Measurements from ENCODE around the gene STPG2.

Gene STPG2

DNA sequence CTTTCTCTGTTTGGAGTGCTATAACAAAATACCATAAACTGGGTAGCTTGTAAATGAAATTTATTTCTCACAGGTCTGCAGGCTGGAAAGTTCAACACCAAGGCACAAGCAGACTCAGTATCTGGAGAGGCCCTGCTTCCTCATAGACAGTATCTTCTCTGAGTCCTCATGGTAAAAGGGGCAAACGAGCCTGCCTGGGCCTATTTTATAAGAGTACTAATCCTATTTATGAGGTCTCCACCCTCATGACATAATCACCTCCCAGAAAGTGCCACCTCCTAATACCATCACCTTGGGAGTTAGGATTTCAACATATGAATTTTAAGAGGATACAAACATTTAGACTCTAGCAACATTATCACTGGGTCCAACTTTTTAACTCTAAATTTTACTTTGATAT, 200.3 kb downstream of the STPG2 start:
- no peak for DNase-seq (ENCODE audit: low spot score)
- TF ChIP-seq, protein P1, sequence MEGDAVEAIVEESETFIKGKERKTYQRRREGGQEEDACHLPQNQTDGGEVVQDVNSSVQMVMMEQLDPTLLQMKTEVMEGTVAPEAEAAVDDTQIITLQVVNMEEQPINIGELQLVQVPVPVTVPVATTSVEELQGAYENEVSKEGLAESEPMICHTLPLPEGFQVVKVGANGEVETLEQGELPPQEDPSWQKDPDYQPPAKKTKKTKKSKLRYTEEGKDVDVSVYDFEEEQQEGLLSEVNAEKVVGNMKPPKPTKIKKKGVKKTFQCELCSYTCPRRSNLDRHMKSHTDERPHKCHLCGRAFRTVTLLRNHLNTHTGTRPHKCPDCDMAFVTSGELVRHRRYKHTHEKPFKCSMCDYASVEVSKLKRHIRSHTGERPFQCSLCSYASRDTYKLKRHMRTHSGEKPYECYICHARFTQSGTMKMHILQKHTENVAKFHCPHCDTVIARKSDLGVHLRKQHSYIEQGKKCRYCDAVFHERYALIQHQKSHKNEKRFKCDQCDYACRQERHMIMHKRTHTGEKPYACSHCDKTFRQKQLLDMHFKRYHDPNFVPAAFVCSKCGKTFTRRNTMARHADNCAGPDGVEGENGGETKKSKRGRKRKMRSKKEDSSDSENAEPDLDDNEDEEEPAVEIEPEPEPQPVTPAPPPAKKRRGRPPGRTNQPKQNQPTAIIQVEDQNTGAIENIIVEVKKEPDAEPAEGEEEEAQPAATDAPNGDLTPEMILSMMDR (IDR thresholded peaks at IDR 0.05; ENCODE audit: borderline replicate concordance, control extremely low read depth, extremely low read depth, insufficient read depth, missing control alignments), result no peak
- in situ Hi-C loops (cut with MboI; ENCODE audit: low sequenced_read_pairs, unreplicated experiment), result no loop called here

GRCh38 chr4:97942137-97942536, 201.1 kb downstream of the STPG2 start:
- no peak for DNase-seq (ENCODE audit: low spot score)
- TF ChIP-seq, protein P1 (IDR thresholded peaks at IDR 0.05; ENCODE audit: borderline replicate concordance, control extremely low read depth, extremely low read depth, insufficient read depth, missing control alignments), result no peak
- in situ Hi-C loops (cut with MboI; ENCODE audit: low sequenced_read_pairs, unreplicated experiment), result no loop called here

DNA sequence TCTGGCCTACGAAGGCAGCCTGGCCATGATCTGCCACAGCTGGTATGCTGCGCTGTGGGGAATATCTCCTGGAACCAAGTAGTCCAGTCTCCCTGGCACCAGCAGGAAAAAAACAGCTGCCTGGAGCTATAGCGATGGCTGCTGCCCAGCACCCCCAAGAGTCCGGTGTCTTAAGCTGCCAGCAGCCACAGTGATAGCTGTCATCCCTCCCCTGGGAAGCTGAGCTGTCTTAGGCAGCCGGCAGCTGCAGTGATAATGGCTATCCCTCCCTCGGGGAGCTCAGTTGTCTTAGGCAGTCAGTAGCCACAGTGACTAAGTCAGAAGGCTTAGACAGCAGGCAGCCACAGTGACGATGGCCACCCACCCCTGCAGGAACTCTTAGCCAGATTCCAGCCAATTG, 205.1 kb downstream of the STPG2 start:
- TF ChIP-seq, protein P1 (IDR thresholded peaks at IDR 0.05; ENCODE audit: borderline replicate concordance, control extremely low read depth, extremely low read depth, insufficient read depth, missing control alignments), result no peak
- no peak for DNase-seq (ENCODE audit: low spot score)
- in situ Hi-C loops (cut with MboI; ENCODE audit: low sequenced_read_pairs, unreplicated experiment), result no loop called here

GRCh38 chr4:97924341-97924958, 218.8 kb downstream of the STPG2 start:
- in situ Hi-C loops (cut with MboI; ENCODE audit: low sequenced_read_pairs, unreplicated experiment), result no loop called here

GRCh38 chr4:97923096-97923495, 220.2 kb downstream of the STPG2 start:
- TF ChIP-seq, protein P1 (IDR thresholded peaks at IDR 0.05; ENCODE audit: borderline replicate concordance, control extremely low read depth, extremely low read depth, insufficient read depth, missing control alignments), result no peak
- in situ Hi-C loops (cut with MboI; ENCODE audit: low sequenced_read_pairs, unreplicated experiment), result no loop called here
- DNase-seq (ENCODE audit: low spot score), result no peak

More at GRCh38 chr4:97924341-97924958, 218.8 kb downstream of the STPG2 start:
- no peak for DNase-seq (ENCODE audit: low spot score)
- TF ChIP-seq, protein P1 (IDR thresholded peaks at IDR 0.05; ENCODE audit: borderline replicate concordance, control extremely low read depth, extremely low read depth, insufficient read depth, missing control alignments), result no peak

DNA sequence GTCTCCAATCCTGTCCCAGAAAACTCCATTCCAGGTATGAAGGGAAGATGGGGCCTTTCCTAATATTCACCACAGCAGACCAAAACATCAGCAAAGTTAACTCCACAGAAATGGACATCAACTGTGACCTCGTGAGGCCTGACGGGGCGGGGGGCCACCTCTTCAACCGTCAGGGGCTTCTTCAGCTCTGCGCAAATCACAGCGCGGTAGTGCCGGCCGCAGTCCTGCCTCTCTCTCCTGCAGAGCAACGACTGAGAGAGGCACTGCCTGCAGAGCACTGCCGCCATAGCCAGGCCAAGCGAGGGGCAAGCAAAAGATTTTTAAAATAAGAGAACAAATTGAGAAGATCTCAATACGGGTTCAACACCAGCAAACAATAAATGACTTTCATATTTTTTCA, 226.2 kb downstream of the STPG2 start:
- in situ Hi-C loops (cut with MboI; ENCODE audit: low sequenced_read_pairs, unreplicated experiment), result no loop called here
- TF ChIP-seq, protein P1 (IDR thresholded peaks at IDR 0.05; ENCODE audit: borderline replicate concordance, control extremely low read depth, extremely low read depth, insufficient read depth, missing control alignments), result no peak
- no peak for DNase-seq (ENCODE audit: low spot score)

All from GM13976 (cell line).